AG20443 (cell line): ENCODE measurements around the gene OMP.

Experiments used
- DNase-seq: peaks from one replicate; pipeline ENCODE4 v3.0.0; 2012; ENCODE audit warnings: low spot score, mixed read lengths

OMP gene

GRCh38 chr11:77140231-77140851, 37.7 kb downstream of the OMP start:
- DNase-seq: peak; percentile 46

GRCh38 chr11:77141034-77141433, 38.4 kb downstream of the OMP start:
- DNase-seq: no peak

GRCh38 chr11:77141475-77141874, 38.8 kb downstream of the OMP start:
- no peak for DNase-seq

GRCh38 chr11:77142091-77142975, 39.7 kb downstream of the OMP start:
- no peak for DNase-seq

GRCh38 chr11:77143405-77144020, 40.9 kb downstream of the OMP start:
- DNase-seq: no peak

- DNase-seq: no peak
These were observed 41.7 kb downstream of the OMP start for GRCh38 chr11:77144196-77144856.

GRCh38 chr11:77144857-77145428, 42.3 kb downstream of the OMP start:
- DNase-seq: no peak

- DNase-seq: no peak
These were observed 43.8 kb downstream of the OMP start for GRCh38 chr11:77146261-77147035.

GRCh38 chr11:77147036-77147315, 44.3 kb downstream of the OMP start:
- no peak for DNase-seq

GRCh38 chr11:77147668-77148321, 45.2 kb downstream of the OMP start:
- peak; percentile 78 for DNase-seq

GRCh38 chr11:77148963-77149715, 46.5 kb downstream of the OMP start:
- no peak for DNase-seq

GRCh38 chr11:77149716-77150392, 47.2 kb downstream of the OMP start:
- no peak for DNase-seq

- no peak for DNase-seq
These were observed 48.2 kb downstream of the OMP start for GRCh38 chr11:77150836-77151235.

GRCh38 chr11:77151804-77152509, 49.3 kb downstream of the OMP start:
- DNase-seq: no peak

GRCh38 chr11:77152846-77153245, 50.2 kb downstream of the OMP start:
- DNase-seq: no peak
